ENCODE data around the gene TMIGD2.

DNA sequence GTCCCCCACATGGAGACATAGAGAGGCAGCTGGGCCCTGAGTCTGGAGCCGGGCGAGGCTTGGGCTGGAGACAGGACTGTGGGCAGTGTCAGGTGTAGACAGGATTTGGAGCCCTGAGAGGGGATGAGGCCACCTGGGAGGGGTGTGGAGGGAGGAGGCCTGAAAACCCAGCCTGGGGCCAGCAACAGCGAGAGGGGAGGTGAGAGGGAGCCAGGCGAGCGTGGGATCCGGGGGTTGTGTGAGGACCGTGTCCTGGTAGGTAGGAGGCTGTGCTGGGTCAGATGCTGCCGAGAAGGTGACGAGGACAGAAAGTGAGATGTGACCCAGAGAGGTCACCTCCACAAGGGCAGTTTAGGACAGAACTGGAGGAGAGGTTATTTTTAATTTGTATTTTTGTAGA lies 48.5 kb upstream of the TMIGD2 start:
- TF ChIP-seq NFRKB (IDR thresholded peaks at IDR 0.05), result no peak
- TF ChIP-seq FOXA1 (IDR thresholded peaks at IDR 0.05), result no peak
- TF ChIP-seq CTBP1 (IDR thresholded peaks at IDR 0.05; ENCODE audit: borderline replicate concordance), result no peak
- no peak for TF ChIP-seq ARNT (IDR thresholded peaks at IDR 0.05)
- TF ChIP-seq, protein P1, sequence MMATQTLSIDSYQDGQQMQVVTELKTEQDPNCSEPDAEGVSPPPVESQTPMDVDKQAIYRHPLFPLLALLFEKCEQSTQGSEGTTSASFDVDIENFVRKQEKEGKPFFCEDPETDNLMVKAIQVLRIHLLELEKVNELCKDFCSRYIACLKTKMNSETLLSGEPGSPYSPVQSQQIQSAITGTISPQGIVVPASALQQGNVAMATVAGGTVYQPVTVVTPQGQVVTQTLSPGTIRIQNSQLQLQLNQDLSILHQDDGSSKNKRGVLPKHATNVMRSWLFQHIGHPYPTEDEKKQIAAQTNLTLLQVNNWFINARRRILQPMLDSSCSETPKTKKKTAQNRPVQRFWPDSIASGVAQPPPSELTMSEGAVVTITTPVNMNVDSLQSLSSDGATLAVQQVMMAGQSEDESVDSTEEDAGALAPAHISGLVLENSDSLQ (IDR thresholded peaks at IDR 0.05), result no peak
- TF ChIP-seq SP1 (IDR thresholded peaks at IDR 0.05), result no peak
- no peak for TF ChIP-seq TARDBP (IDR thresholded peaks at IDR 0.05)
- TF ChIP-seq BHLHE40 (IDR thresholded peaks at IDR 0.05; ENCODE audit: borderline replicate concordance), result no peak
- no peak for TF ChIP-seq FOXM1 (IDR thresholded peaks at IDR 0.05; ENCODE audit: borderline replicate concordance)
- no peak for TF ChIP-seq HDGF (IDR thresholded peaks at IDR 0.05; ENCODE audit: borderline replicate concordance)
- TF ChIP-seq SUZ12 (IDR thresholded peaks at IDR 0.05), result no peak
